AG08395 (cell line): Measurements from ENCODE around the gene CLSTN2.

Experiments used
- DNase-seq: peaks from one replicate; pipeline ENCODE4 v3.0.0; 2012; ENCODE audit warnings: mixed read lengths, low spot score

The CLSTN2 gene

GRCh38 chr3:140007911-140008869 is 73.2 kb downstream of the CLSTN2 start:
- DNase-seq: no peak

GRCh38 chr3:140010391-140010790 is 75.4 kb downstream of the CLSTN2 start:
- no peak for DNase-seq

- DNase-seq: no peak
These were observed 76.1 kb downstream of the CLSTN2 start for GRCh38 chr3:140011086-140011485.

- no peak for DNase-seq
These were observed 76.8 kb downstream of the CLSTN2 start for GRCh38 chr3:140011611-140012277.

- no peak for DNase-seq
These were observed 78.2 kb downstream of the CLSTN2 start for GRCh38 chr3:140013220-140013619.

- no peak for DNase-seq
These were observed 80.0 kb downstream of the CLSTN2 start for GRCh38 chr3:140014831-140015495.

GRCh38 chr3:140015741-140016140 is 80.8 kb downstream of the CLSTN2 start:
- no peak for DNase-seq

- DNase-seq: no peak
These were observed 83.6 kb downstream of the CLSTN2 start for GRCh38 chr3:140018556-140018955.

GRCh38 chr3:140019946-140020345 is 85.0 kb downstream of the CLSTN2 start:
- no peak for DNase-seq

- no peak for DNase-seq
These were observed 85.6 kb downstream of the CLSTN2 start for GRCh38 chr3:140020541-140020940.

- no peak for DNase-seq
These were observed 86.3 kb downstream of the CLSTN2 start for GRCh38 chr3:140021269-140021668.

- no peak for DNase-seq
These were observed 87.2 kb downstream of the CLSTN2 start for GRCh38 chr3:140022066-140022770.

GRCh38 chr3:140023616-140024530 is 88.9 kb downstream of the CLSTN2 start:
- DNase-seq: no peak

GRCh38 chr3:140031170-140031569 is 96.2 kb downstream of the CLSTN2 start:
- no peak for DNase-seq

GRCh38 chr3:140034058-140034457 is 99.1 kb downstream of the CLSTN2 start:
- DNase-seq: no peak

GRCh38 chr3:140035871-140036270 is 100.9 kb downstream of the CLSTN2 start:
- no peak for DNase-seq

- no peak for DNase-seq
These were observed 115.4 kb downstream of the CLSTN2 start for GRCh38 chr3:140050396-140050795.

- no peak for DNase-seq
These were observed 116.3 kb downstream of the CLSTN2 start for GRCh38 chr3:140051019-140051957.

- DNase-seq: no peak
These were observed 118.1 kb downstream of the CLSTN2 start for GRCh38 chr3:140052771-140053702.
